Liver (tissue), 9 donors: Measurements from ENCODE around the gene UGT1A10. TPM values are rescaled to one million over a fixed set of nuclear protein-coding genes. Genes with fewer than 3 reads are reported as not detected.

Experiments
- DNase-seq: peaks from one replicate; pipeline ENCODE4 v3.0.0-alpha.2; 2017; ENCODE audit warnings: low spot score
- H3K27ac ChIP-seq, 2 donors: one replicate each; pipeline ENCODE4 v1.7.0; 2013; ENCODE audit warnings: inconsistent platforms in 2 of 2, low read length in 2 of 2, control low read depth in 1 of 2, low read depth in 1 of 2, mild to moderate bottlenecking in 1 of 2
- H3K27me3 ChIP-seq, 4 donors: one replicate each; pipeline versions ENCODE4 v1.6.1 to v1.7.0; 2013; ENCODE audit warnings: low read length in 3 of 4, inconsistent platforms in 1 of 4, mild to moderate bottlenecking in 1 of 4, moderate library complexity in 1 of 4; ENCODE audit not compliant: control insufficient read depth in 4 of 4, insufficient read depth in 4 of 4
- H3K36me3 ChIP-seq, 4 donors: one replicate each; pipeline versions ENCODE4 v1.6.1 to v1.7.0; 2013; ENCODE audit warnings: low read length in 3 of 4, mild to moderate bottlenecking in 3 of 4, low read depth in 1 of 4, moderate library complexity in 1 of 4; ENCODE audit not compliant: control insufficient read depth in 4 of 4, insufficient read depth in 3 of 4
- H3K4me1 ChIP-seq, 4 donors: one replicate each; pipeline versions ENCODE4 v1.6.1 to v1.7.0; 2013; ENCODE audit warnings: low read length in 3 of 4, mild to moderate bottlenecking in 3 of 4, moderate library complexity in 1 of 4; ENCODE audit not compliant: control insufficient read depth in 4 of 4, insufficient read depth in 4 of 4
- H3K4me3 ChIP-seq, 3 donors: one replicate each; pipeline versions ENCODE4 v1.6.1 to v1.7.0; 2013; ENCODE audit warnings: low read length in 3 of 3, control low read depth in 1 of 3, low read depth in 1 of 3, mild to moderate bottlenecking in 1 of 3
- H3K9ac ChIP-seq, 2 donors: one replicate each; pipeline ENCODE4 v1.7.0; 2013; ENCODE audit warnings: low read length in 2 of 2, mild to moderate bottlenecking in 2 of 2, moderate library complexity in 2 of 2, control low read depth in 1 of 2, low read depth in 1 of 2
- H3K9me3 ChIP-seq, 4 donors: one replicate each; pipeline versions ENCODE4 v1.6.1 to v1.7.0; 2013; ENCODE audit warnings: low read length in 3 of 4; ENCODE audit not compliant: control insufficient read depth in 4 of 4
- ATF3 ChIP-seq: IDR thresholded peaks from 2 replicates; pipeline ENCODE4 v1.6.1; 2016; ENCODE audit warnings: antibody characterized with exemption
- CTCF ChIP-seq: fragments of 150-350 bp; IDR thresholded peaks from 2 replicates; pipeline ENCODE4 v1.5.1; 2017; ENCODE audit warnings: improper control_type of control experiment, low read depth, low read length; ENCODE audit not compliant: missing input control
- EGR1 ChIP-seq, 2 donors: IDR thresholded peaks; 2 replicates each; pipeline ENCODE4 v1.6.1; 2016 to 2018; ENCODE audit warnings: antibody characterized with exemption in 2 of 2, low read depth in 2 of 2
- FOXA1 ChIP-seq: IDR thresholded peaks from 2 replicates; pipeline ENCODE4 v1.6.1; 2016; ENCODE audit warnings: antibody characterized with exemption
- FOXA2 ChIP-seq: IDR thresholded peaks from 2 replicates; pipeline ENCODE4 v1.6.1; 2016; ENCODE audit warnings: antibody characterized with exemption
- GABPA ChIP-seq, 2 donors: IDR thresholded peaks in 1 of 2; conservative IDR thresholded peaks in 1 of 2; 2 replicates each; pipeline ENCODE4 v1.6.1; 2016; ENCODE audit warnings: antibody characterized with exemption in 2 of 2, mild to moderate bottlenecking in 1 of 2, moderate library complexity in 1 of 2
- HNF4A ChIP-seq, 2 donors: conservative IDR thresholded peaks; 2 replicates each; pipeline ENCODE4 v1.6.1; 2016; ENCODE audit warnings: antibody characterized with exemption in 2 of 2, mild to moderate bottlenecking in 2 of 2
- HNF4G ChIP-seq: IDR thresholded peaks from 2 replicates; pipeline ENCODE4 v1.6.1; 2016; ENCODE audit warnings: antibody characterized with exemption
- JUND ChIP-seq, 2 donors: IDR thresholded peaks; 2 replicates each; pipeline ENCODE4 v1.6.1; 2016; ENCODE audit warnings: antibody characterized with exemption in 2 of 2
- MAX ChIP-seq: IDR thresholded peaks from 2 replicates; pipeline ENCODE4 v1.6.1; 2016; ENCODE audit warnings: antibody characterized with exemption
- NR2F2 ChIP-seq: IDR thresholded peaks from 2 replicates; pipeline ENCODE4 v1.6.1; 2016; ENCODE audit warnings: antibody characterized with exemption
- RAD21 ChIP-seq, 2 donors: IDR thresholded peaks; 2 replicates each; pipeline ENCODE4 v1.6.1; 2016; ENCODE audit warnings: antibody characterized with exemption in 2 of 2, mild to moderate bottlenecking in 2 of 2
- REST ChIP-seq: IDR thresholded peaks from 2 replicates; pipeline ENCODE4 v1.6.1; 2016; ENCODE audit warnings: antibody characterized with exemption, mild to moderate bottlenecking
- RXRA ChIP-seq, 2 donors: IDR thresholded peaks; 2 replicates each; pipeline ENCODE4 v1.6.1; 2017 to 2018; ENCODE audit warnings: antibody characterized with exemption in 2 of 2, mild to moderate bottlenecking in 1 of 2
- SP1 ChIP-seq: IDR thresholded peaks from 2 replicates; pipeline ENCODE4 v1.6.1; 2018; ENCODE audit warnings: antibody characterized with exemption, mild to moderate bottlenecking
- TAF1 ChIP-seq: conservative IDR thresholded peaks from 2 replicates; pipeline ENCODE4 v1.6.1; 2016; ENCODE audit warnings: antibody characterized with exemption, mild to moderate bottlenecking
- YY1 ChIP-seq: IDR thresholded peaks from 2 replicates; pipeline ENCODE4 v1.6.1; 2016; ENCODE audit warnings: antibody characterized with exemption, mild to moderate bottlenecking
- ZBTB33 ChIP-seq: IDR thresholded peaks from 2 replicates; pipeline ENCODE4 v1.6.1; 2016; ENCODE audit warnings: antibody characterized with exemption
- WGBS: extraction: QIAGEN DNeasy Blood & Tissue Kit; methylation state at CpG from one replicate; pipeline ENCODE4 v1.1.7; 2013; 5-methylcytosine and 5-hydroxymethylcytosine counted together
- polyA plus RNA-seq, 2 donors: library from polyadenylated mRNA; stranded (reverse) in 1 of 2; unstranded in 1 of 2; fragments of 200-250 nt in 1 of 2; fragments of >200 nt in 1 of 2; fragmentation: Nextera tagmentation in 1 of 2; extraction: Ambion mirVana in 1 of 2; gene quantifications; one replicate each; pipeline versions ENCODE4 v1.2.1 to v1.2.3, GENCODE V29; 2013 to 2015
- total RNA-seq, 2 donors: library from RNA; depleted of rRNA; stranded (reverse); fragments of >200 nt; gene quantifications; one replicate each; pipeline ENCODE4 v1.2.3, GENCODE V29; 2014
- donor health status: healthy.
- donor health status: healthy.
- donor health status: healthy.
- donor health status: healthy.
- donor health status: healthy.

UGT1A10 gene
- total and polyA plus RNA-seq, 4 donors = 0.08 TPM; not detected in 2

GRCh38 chr2:233692648-233693047 is 56.4 kb downstream of the UGT1A10 start, which contains the start of gene UGT1A6:
Gene UGT1A6 (plus strand): TSS chr2:233692890. CDS start chr2:233693005, 115 bp downstream.
- Histone ChIP-seq H3K4me1 (peaks cover 0 to 40% (median 30%) of the 10 kb centered on the region in 4 donors), H3K9me3 (no peaks in the 10 kb centered on the region), H3K9ac (peak within 1 kb of the TSS in 1 of 2 donors; percentile 57), H3K27ac (peak within 1 kb of the TSS; percentile 53 to 76), H3K36me3 (no peaks in the 10 kb centered on the region), H3K4me3 (peak within 1 kb of the TSS; percentile 3 to 56 (median 38)), H3K27me3 (no peaks in the 10 kb centered on the region)
- no peak for DNase-seq
- 32% methylated on average over 4 of the region's 4 CpGs for WGBS
- peak in 1 of 2 donors; percentile 22 for TF ChIP-seq RAD21 (IDR thresholded peaks at IDR 0.05)
- TF ChIP-seq CTCF = no peak
- peak; percentile 13 for TF ChIP-seq FOXA2
- peak; percentile 17 to 74 for TF ChIP-seq RXRA (IDR thresholded peaks at IDR 0.05)
- TF ChIP-seq ZBTB33 = peak; percentile 53
- no peak for TF ChIP-seq TAF1
- TF ChIP-seq HNF4A (conservative IDR thresholded peaks at IDR 0.05) = peak; percentile 60 to 84
- peak; percentile 93 for TF ChIP-seq YY1
- TF ChIP-seq SP1 = peak; percentile 51

GRCh38 chr2:233693963-233694362 is 57.7 kb downstream of the UGT1A10 start:
- Histone ChIP-seq H3K9me3 (no peaks in the 10 kb centered on the region), H3K4me1 (peaks cover 3 to 48% (median 31%) of the 10 kb centered on the region in 4 donors), H3K36me3 (no peaks in the 10 kb centered on the region), H3K4me3 (peak overlapping the region in 2 of 3 donors; percentile 34 to 56), H3K27ac (peak overlapping the region; percentile 53 to 76), H3K9ac (peak overlapping the region in 1 of 2 donors; percentile 90), H3K27me3 (no peaks in the 10 kb centered on the region)
- 25% methylated on average over 6 of the region's 6 CpGs for WGBS
- DNase-seq = no peak
- peak; percentile 63 to 84 for TF ChIP-seq JUND (IDR thresholded peaks at IDR 0.05)
- TF ChIP-seq HNF4G = peak; percentile 98
- TF ChIP-seq ATF3 = peak; percentile 47
- TF ChIP-seq EGR1 (IDR thresholded peaks at IDR 0.05; ENCODE audit: low read depth in 2 of 2) = no peak
- no peak for TF ChIP-seq GABPA (IDR thresholded peaks at IDR 0.05 in 1 of 2, conservative IDR thresholded peaks at IDR 0.05 in 1 of 2)
- TF ChIP-seq FOXA2 = peak; percentile 62
- TF ChIP-seq RXRA (IDR thresholded peaks at IDR 0.05) = peak; percentile 99
- TF ChIP-seq RAD21 (IDR thresholded peaks at IDR 0.05) = peak; percentile 30 to 60
- TF ChIP-seq REST = no peak
- TF ChIP-seq FOXA1 = peak; percentile 76
- TF ChIP-seq HNF4A (conservative IDR thresholded peaks at IDR 0.05) = peak; percentile 99 to 100
- TF ChIP-seq TAF1 = no peak
- TF ChIP-seq ZBTB33 = peak; percentile 79
- peak; percentile 76 for TF ChIP-seq YY1
- peak; percentile 88 for TF ChIP-seq NR2F2
- peak; percentile 96 for TF ChIP-seq SP1
- TF ChIP-seq MAX = peak; percentile 52
